SU-DHL-6 (cell line): ENCODE measurements around the gene TEDDM1.

ENCODE experiments used
- H2AFZ ChIP-seq: fragments of 200-600 bp; sonication (generic); 2 replicates; pipeline ENCODE4 v1.6.1; 2014; ENCODE audit warnings: low read depth, mild to moderate bottlenecking, moderate library complexity, mixed read lengths, antibody characterized with exemption, low read length; ENCODE audit not compliant: severe bottlenecking
- H3F3A ChIP-seq: fragments of 200-600 bp; shearing (Covaris generic); 2 replicates; pipeline ENCODE4 v1.6.0; 2016; ENCODE audit warnings: antibody characterized with exemption, mild to moderate bottlenecking; ENCODE audit not compliant: insufficient read depth
- H3K27ac ChIP-seq: fragments of 200-600 bp; sonication (generic); 2 replicates; pipeline ENCODE4 v1.5.1; 2016; ENCODE audit warnings: low read depth, mild to moderate bottlenecking, low read length, moderate library complexity, mixed read lengths
- H3K27me3 ChIP-seq: fragments of 200-600 bp; sonication (generic), shearing (Covaris generic); 2 replicates; pipeline ENCODE4 v1.6.0; 2014; ENCODE audit warnings: mild to moderate bottlenecking, low read length
- H3K36me3 ChIP-seq: fragments of 200-600 bp; sonication (generic); 2 replicates; pipeline ENCODE4 v1.6.1; 2014; ENCODE audit warnings: mild to moderate bottlenecking, low read length, mixed read lengths
- H3K4me2 ChIP-seq: fragments of 300-600, 200-600 bp; shearing (Covaris generic), sonication (generic); 2 replicates; pipeline ENCODE4 v1.6.0; 2014; ENCODE audit warnings: low read length, low read depth, mild to moderate bottlenecking; ENCODE audit not compliant: poor library complexity, severe bottlenecking
- H3K4me3 ChIP-seq: fragments of 200-600 bp; sonication (generic); 2 replicates; pipeline ENCODE4 v1.5.1; 2014; ENCODE audit warnings: antibody characterized with exemption, low read length, mild to moderate bottlenecking, mixed read lengths; ENCODE audit not compliant: insufficient read depth, poor library complexity, severe bottlenecking
- H3K79me2 ChIP-seq: fragments of 200-600 bp; sonication (generic); 2 replicates; pipeline ENCODE4 v1.6.1; 2014; ENCODE audit warnings: mild to moderate bottlenecking, low read length, moderate library complexity; ENCODE audit not compliant: insufficient read depth
- H3K9ac ChIP-seq: fragments of 200-600 bp; sonication (generic); 2 replicates; pipeline ENCODE4 v1.7.0; 2014; ENCODE audit warnings: mild to moderate bottlenecking, low read length
- H3K9me2 ChIP-seq: fragments of 200-600 bp; sonication (generic); replicated peaks from 2 replicates; pipeline ENCODE4 v1.6.1; 2014; ENCODE audit warnings: low read length; ENCODE audit not compliant: insufficient read depth
- H3K9me3 ChIP-seq: fragments of 200-600 bp; sonication (generic); 2 replicates; pipeline ENCODE4 v1.6.1; 2014; ENCODE audit warnings: low read length, mixed read lengths; ENCODE audit not compliant: insufficient read depth
- H4K20me1 ChIP-seq: fragments of 200-600 bp; sonication (generic); 2 replicates; pipeline ENCODE4 v1.6.1; 2014; ENCODE audit warnings: low read depth, mild to moderate bottlenecking, antibody characterized with exemption, low read length, moderate library complexity, mixed read lengths
- CTCF ChIP-seq: fragments of 200-600 bp; sonication (generic); IDR thresholded peaks from one replicate; pipeline ENCODE4 v1.5.1; 2017; ENCODE audit warnings: antibody characterized with exemption, mild to moderate bottlenecking, low read length, moderate library complexity; ENCODE audit not compliant: insufficient read depth, poor library complexity, severe bottlenecking
- EZH2phosphoT487 ChIP-seq: fragments of 200-600 bp; sonication (generic), shearing (Covaris generic); conservative IDR thresholded peaks from 2 replicates; pipeline ENCODE4 v1.6.1; 2018; ENCODE audit warnings: mild to moderate bottlenecking, antibody characterized with exemption, low read length, moderate library complexity, mixed read lengths

Gene TEDDM1

GRCh38 chr1:182446033-182446669, 45.7 kb upstream of the TEDDM1 start:
- Histone ChIP-seq H3K36me3 (no peaks in the 10 kb centered on the region), H2AFZ (peak overlapping the region; percentile 25), H3K9me2 (no peaks in the 10 kb centered on the region), H3K4me3 (no peak overlapping the region), H3K27ac (no peak overlapping the region), H3K9ac (no peak overlapping the region), H3F3A (no peaks in the 10 kb centered on the region), H3K27me3 (no peaks in the 10 kb centered on the region), H3K79me2 (no peaks in the 10 kb centered on the region), H4K20me1 (no peaks in the 10 kb centered on the region), H3K4me2 (peak overlapping the region; percentile 35), H3K9me3 (no peaks in the 10 kb centered on the region)
- TF ChIP-seq CTCF (peak; percentile 56), EZH2phosphoT487 (no peak)

GRCh38 chr1:182444497-182444896, 44.0 kb upstream of the TEDDM1 start:
- H2AFZ ChIP-seq = no peak overlapping the region

GRCh38 chr1:182442333-182442732, 41.9 kb upstream of the TEDDM1 start:
- H3K79me2 ChIP-seq = no peaks in the 10 kb centered on the region
- H3K4me2 ChIP-seq = no peak overlapping the region
- no peaks in the 10 kb centered on the region for H3K36me3 ChIP-seq
- TF ChIP-seq EZH2phosphoT487 = no peak
- TF ChIP-seq CTCF = no peak
- no peaks in the 10 kb centered on the region for H3K9me3 ChIP-seq
- H3K27me3 ChIP-seq = no peaks in the 10 kb centered on the region
- H4K20me1 ChIP-seq = no peaks in the 10 kb centered on the region
- H3K27ac ChIP-seq = no peak overlapping the region
- H3K9ac ChIP-seq = no peak overlapping the region
- H2AFZ ChIP-seq = no peak overlapping the region
- H3K4me3 ChIP-seq = no peak overlapping the region
- no peaks in the 10 kb centered on the region for H3K9me2 ChIP-seq
- H3F3A ChIP-seq = no peaks in the 10 kb centered on the region

More at GRCh38 chr1:182444497-182444896, 44.0 kb upstream of the TEDDM1 start:
- no peaks in the 10 kb centered on the region for H3F3A ChIP-seq
- TF ChIP-seq CTCF (no peak), EZH2phosphoT487 (no peak)
- no peaks in the 10 kb centered on the region for H3K9me3 ChIP-seq
- H3K4me2 ChIP-seq = no peak overlapping the region
- H4K20me1 ChIP-seq = no peaks in the 10 kb centered on the region
- H3K4me3 ChIP-seq = no peak overlapping the region
- no peaks in the 10 kb centered on the region for H3K9me2 ChIP-seq
- H3K9ac ChIP-seq = no peak overlapping the region
- H3K79me2 ChIP-seq = no peaks in the 10 kb centered on the region
- H3K27me3 ChIP-seq = no peaks in the 10 kb centered on the region
- no peaks in the 10 kb centered on the region for H3K36me3 ChIP-seq
- no peak overlapping the region for H3K27ac ChIP-seq
